OCI-LY3 (cell line): ENCODE measurements around the gene DEAF1.

ENCODE experiments used
- H2AFZ ChIP-seq: fragments of 200-600, 300-600 bp; shearing (Covaris generic); 2 replicates; pipeline ENCODE4 v1.6.0; 2014; ENCODE audit warnings: antibody characterized with exemption, low read depth, low read length
- H3K27ac ChIP-seq: fragments of 200-600, 300-600 bp; sonication (generic); 2 replicates; pipeline ENCODE4 v1.5.1; 2014; ENCODE audit warnings: mild to moderate bottlenecking, low read length, moderate library complexity, mixed read lengths
- H3K27me3 ChIP-seq: fragments of 200-600, 300-600 bp; sonication (generic); 2 replicates; pipeline ENCODE4 v1.6.1; 2014; ENCODE audit warnings: low read depth, low read length, mixed read lengths
- H3K36me3 ChIP-seq: fragments of 200-600, 300-600 bp; sonication (generic); replicated peaks from 2 replicates; pipeline ENCODE3; 2014; ENCODE audit warnings: low read depth, low read length, mixed read lengths
- H3K4me1 ChIP-seq: fragments of 300-600, 200-600 bp; sonication (generic); 2 replicates; pipeline ENCODE4 v1.6.1; 2014; ENCODE audit warnings: low read length, mixed read lengths
- H3K4me2 ChIP-seq: fragments of 200-600, 300-600 bp; sonication (generic); 2 replicates; pipeline ENCODE4 v1.6.1; 2014; ENCODE audit warnings: low read length, mixed read lengths
- H3K4me3 ChIP-seq: fragments of 300-600, 200-600 bp; sonication (generic); 2 replicates; pipeline ENCODE4 v1.5.1; 2014; ENCODE audit warnings: antibody characterized with exemption, mild to moderate bottlenecking, low read length, moderate library complexity
- H3K79me2 ChIP-seq: fragments of 300-600, 200-600 bp; shearing (Covaris generic); 2 replicates; pipeline ENCODE4 v1.6.1; 2014; ENCODE audit warnings: mild to moderate bottlenecking, low read length, mixed read lengths
- H3K9ac ChIP-seq: fragments of 300-600, 200-600 bp; shearing (Covaris generic); 2 replicates; pipeline ENCODE4 v1.6.0; 2014; ENCODE audit warnings: mild to moderate bottlenecking, low read length, moderate library complexity
- H3K9me3 ChIP-seq: fragments of 200-600, 300-600 bp; shearing (Covaris generic); 2 replicates; pipeline ENCODE4 v1.6.1; 2014; ENCODE audit warnings: low read length, mixed read lengths; ENCODE audit not compliant: insufficient read depth
- H4K20me1 ChIP-seq: fragments of 200-600, 300-600 bp; sonication (generic); 2 replicates; pipeline ENCODE4 v1.6.1; 2016; ENCODE audit warnings: low read length, mixed read lengths; ENCODE audit not compliant: insufficient read depth
- CTCF ChIP-seq: fragments of 200-600, 300-600 bp; sonication (generic); IDR thresholded peaks from 2 replicates; pipeline ENCODE4 v1.5.1; 2014; ENCODE audit warnings: antibody characterized with exemption, low read length, low read depth
- EZH2phosphoT487 ChIP-seq: fragments of 200-600 bp; shearing (Covaris generic); IDR thresholded peaks from 2 replicates; pipeline ENCODE4 v1.6.1; 2018; ENCODE audit warnings: antibody characterized with exemption, mixed run types, low read depth

DEAF1 gene

GRCh38 chr11:688681-689080 is 6.3 kb downstream of the DEAF1 start:
- no peak overlapping the region for H2AFZ ChIP-seq
- H3K9me3 ChIP-seq = no peaks in the 10 kb centered on the region
- H3K36me3 ChIP-seq = peaks cover 29% of the 10 kb centered on the region
- no peak overlapping the region for H3K27ac ChIP-seq
- TF ChIP-seq CTCF (no peak), EZH2phosphoT487 (no peak)
- no peaks in the 10 kb centered on the region for H3K27me3 ChIP-seq
- no peak overlapping the region for H3K4me2 ChIP-seq
- peaks cover 11% of the 10 kb centered on the region; the same call in 1 of the 2 replicates for H4K20me1 ChIP-seq
- H3K4me3 ChIP-seq = no peak overlapping the region
- H3K4me1 ChIP-seq = peaks cover 5% of the 10 kb centered on the region
- no peak overlapping the region for H3K9ac ChIP-seq
- peaks cover 33% of the 10 kb centered on the region for H3K79me2 ChIP-seq

GRCh38 chr11:687751-688150 is 7.3 kb downstream of the DEAF1 start:
- no peak overlapping the region for H3K4me3 ChIP-seq
- H2AFZ ChIP-seq = no peak overlapping the region
- no peak overlapping the region for H3K4me2 ChIP-seq
- H3K9me3 ChIP-seq = no peaks in the 10 kb centered on the region
- no peaks in the 10 kb centered on the region for H3K4me1 ChIP-seq
- H3K79me2 ChIP-seq = peaks cover 23% of the 10 kb centered on the region
- peaks cover 37% of the 10 kb centered on the region for H3K36me3 ChIP-seq
- H3K27ac ChIP-seq = no peak overlapping the region
- H3K27me3 ChIP-seq = no peaks in the 10 kb centered on the region
- peaks cover 11% of the 10 kb centered on the region; the same call in 1 of the 2 replicates for H4K20me1 ChIP-seq
- H3K9ac ChIP-seq = no peak overlapping the region
- TF ChIP-seq EZH2phosphoT487 = no peak
- TF ChIP-seq CTCF = no peak

- no peak overlapping the region for H3K9ac ChIP-seq
- H3K9me3 ChIP-seq = no peaks in the 10 kb centered on the region
- peaks cover 4% of the 10 kb centered on the region; the same call in 1 of the 2 replicates for H4K20me1 ChIP-seq
- no peak for TF ChIP-seq CTCF
- no peak for TF ChIP-seq EZH2phosphoT487
- no peak overlapping the region for H3K4me3 ChIP-seq
- no peaks in the 10 kb centered on the region for H3K4me1 ChIP-seq
- no peaks in the 10 kb centered on the region for H3K27me3 ChIP-seq
- no peak overlapping the region for H2AFZ ChIP-seq
- H3K27ac ChIP-seq = no peak overlapping the region
- peaks cover 12% of the 10 kb centered on the region; the same call in 1 of the 2 replicates for H3K79me2 ChIP-seq
- H3K4me2 ChIP-seq = no peak overlapping the region
- peaks cover 47% of the 10 kb centered on the region for H3K36me3 ChIP-seq
Observed at GRCh38 chr11:686451-687243, 8.4 kb downstream of the DEAF1 start.

- Histone ChIP-seq H4K20me1 (no peaks in the 10 kb centered on the region), H3K36me3 (peaks cover 39% of the 10 kb centered on the region), H3K4me3 (no peak overlapping the region), H3K79me2 (no peaks in the 10 kb centered on the region), H3K27ac (no peak overlapping the region), H3K9me3 (no peaks in the 10 kb centered on the region), H3K4me1 (no peaks in the 10 kb centered on the region), H3K27me3 (no peaks in the 10 kb centered on the region), H2AFZ (no peak overlapping the region), H3K9ac (no peak overlapping the region), H3K4me2 (no peak overlapping the region)
- TF ChIP-seq EZH2phosphoT487 (no peak), CTCF (no peak)
Observed at GRCh38 chr11:680970-681369, 14.1 kb downstream of the DEAF1 start.
